ENCODE data around the gene RFTN1. TPM values are rescaled to one million over a fixed set of nuclear protein-coding genes. Genes with fewer than 3 reads are reported as not detected.

The RFTN1 gene
- total RNA-seq, 2 experiments from 2014 or later: 55.7 to 56.4 TPM

GRCh38 chr3:16486201-16486600 lies 27.3 kb downstream of the RFTN1 start:
- ChIA-PET POLR2A (interaction anchor here (2.1 to 6.3 kb wide), 2 partner anchors 10 to 26 kb away, joined by 7 to 38 read pairs; no protein-coding TSS in a partner anchor), CTCF (no interaction called here)
- Histone ChIP-seq H3K4me3 (ENCODE audit: low read length) (no peak overlapping the region), H3K9me3 (ENCODE audit: control insufficient read depth in 1 of 2, insufficient read depth in 1 of 2, low read length in 2 of 2) (no peaks in the 10 kb centered on the region), H3K27me3 (ENCODE audit: control insufficient read depth in 1 of 2, insufficient read depth in 2 of 2, low read length in 2 of 2) (no peaks in the 10 kb centered on the region), H3K4me1 (ENCODE audit: insufficient read depth, low read length) (peaks cover 22% of the 10 kb centered on the region), H3K27ac (ENCODE audit: low read depth in 1 of 2, low read length in 2 of 2) (no peak overlapping the region), H3K36me3 (ENCODE audit: insufficient read depth, low read length) (peaks cover 27% of the 10 kb centered on the region)
- H3K4me1 Mint-ChIP-seq (ENCODE audit: low read depth): peaks cover 72% of the 10 kb centered on the region
- H3K27me3 Mint-ChIP-seq: no peaks in the 10 kb centered on the region
- H3K27ac Mint-ChIP-seq: peak overlapping the region; percentile 91
- H3K4me3 Mint-ChIP-seq: peak overlapping the region; percentile 11
- TF ChIP-seq, protein P1, sequence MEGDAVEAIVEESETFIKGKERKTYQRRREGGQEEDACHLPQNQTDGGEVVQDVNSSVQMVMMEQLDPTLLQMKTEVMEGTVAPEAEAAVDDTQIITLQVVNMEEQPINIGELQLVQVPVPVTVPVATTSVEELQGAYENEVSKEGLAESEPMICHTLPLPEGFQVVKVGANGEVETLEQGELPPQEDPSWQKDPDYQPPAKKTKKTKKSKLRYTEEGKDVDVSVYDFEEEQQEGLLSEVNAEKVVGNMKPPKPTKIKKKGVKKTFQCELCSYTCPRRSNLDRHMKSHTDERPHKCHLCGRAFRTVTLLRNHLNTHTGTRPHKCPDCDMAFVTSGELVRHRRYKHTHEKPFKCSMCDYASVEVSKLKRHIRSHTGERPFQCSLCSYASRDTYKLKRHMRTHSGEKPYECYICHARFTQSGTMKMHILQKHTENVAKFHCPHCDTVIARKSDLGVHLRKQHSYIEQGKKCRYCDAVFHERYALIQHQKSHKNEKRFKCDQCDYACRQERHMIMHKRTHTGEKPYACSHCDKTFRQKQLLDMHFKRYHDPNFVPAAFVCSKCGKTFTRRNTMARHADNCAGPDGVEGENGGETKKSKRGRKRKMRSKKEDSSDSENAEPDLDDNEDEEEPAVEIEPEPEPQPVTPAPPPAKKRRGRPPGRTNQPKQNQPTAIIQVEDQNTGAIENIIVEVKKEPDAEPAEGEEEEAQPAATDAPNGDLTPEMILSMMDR (IDR thresholded peaks at IDR 0.05): no peak
- intact Hi-C loops (cut with DNase I, micrococcal nuclease): loop anchor here in 1 of 2 experiments (2.0 kb wide), 1 partner anchor 25 kb away; no protein-coding TSS in a partner anchor
- no peaks in the 10 kb centered on the region for H3K9me3 Mint-ChIP-seq
- DNase-seq: no peak
- ATAC-seq (ENCODE audit: poor library complexity): no peak
- H3K36me3 Mint-ChIP-seq (ENCODE audit: low read depth): peaks cover 57% of the 10 kb centered on the region

- Histone ChIP-seq H3K4me1 (ENCODE audit: insufficient read depth, low read length) (peaks cover 25% of the 10 kb centered on the region), H3K27me3 (ENCODE audit: control insufficient read depth in 1 of 2, insufficient read depth in 2 of 2, low read length in 2 of 2) (no peaks in the 10 kb centered on the region), H3K4me3 (ENCODE audit: low read length) (no peak overlapping the region), H3K36me3 (ENCODE audit: insufficient read depth, low read length) (peaks cover 21% of the 10 kb centered on the region), H3K27ac (ENCODE audit: low read depth in 1 of 2, low read length in 2 of 2) (no peak overlapping the region), H3K9me3 (ENCODE audit: control insufficient read depth in 1 of 2, insufficient read depth in 1 of 2, low read length in 2 of 2) (no peaks in the 10 kb centered on the region)
- H3K4me1 Mint-ChIP-seq (ENCODE audit: low read depth): peaks cover 73% of the 10 kb centered on the region
- intact Hi-C loops (cut with DNase I, micrococcal nuclease): loop anchor here in 1 of 2 experiments (2.0 kb wide), 1 partner anchor 15 kb away; no protein-coding TSS in a partner anchor
- ChIA-PET POLR2A (interaction anchor here (6.3 kb wide), 1 partner anchor 10 kb away, joined by 38 read pairs; no protein-coding TSS in a partner anchor), CTCF (no interaction called here)
- peak overlapping the region; percentile 91 for H3K27ac Mint-ChIP-seq
- no peaks in the 10 kb centered on the region for H3K27me3 Mint-ChIP-seq
- TF ChIP-seq, protein P1 (IDR thresholded peaks at IDR 0.05): no peak
- ATAC-seq (ENCODE audit: poor library complexity) (no peak), DNase-seq (no peak)
- peaks cover 53% of the 10 kb centered on the region for H3K36me3 Mint-ChIP-seq (ENCODE audit: low read depth)
- no peak overlapping the region for H3K4me3 Mint-ChIP-seq
- H3K9me3 Mint-ChIP-seq: no peaks in the 10 kb centered on the region
Observed at GRCh38 chr3:16485395-16485992, 28.0 kb downstream of the RFTN1 start.

- Histone ChIP-seq H3K36me3 (ENCODE audit: insufficient read depth, low read length) (peaks cover 23% of the 10 kb centered on the region), H3K27ac (ENCODE audit: low read depth in 1 of 2, low read length in 2 of 2) (no peak overlapping the region), H3K27me3 (ENCODE audit: control insufficient read depth in 1 of 2, insufficient read depth in 2 of 2, low read length in 2 of 2) (no peaks in the 10 kb centered on the region), H3K4me3 (ENCODE audit: low read length) (no peak overlapping the region), H3K9me3 (ENCODE audit: control insufficient read depth in 1 of 2, insufficient read depth in 1 of 2, low read length in 2 of 2) (no peaks in the 10 kb centered on the region), H3K4me1 (ENCODE audit: insufficient read depth, low read length) (peaks cover 30% of the 10 kb centered on the region)
- ChIA-PET POLR2A (interaction anchor here (6.3 kb wide), 1 partner anchor 11 kb away, joined by 38 read pairs; no protein-coding TSS in a partner anchor), CTCF (no interaction called here)
- Mint-ChIP-seq H3K27me3 (no peaks in the 10 kb centered on the region), H3K27ac (peak overlapping the region; percentile 91), H3K4me1 (ENCODE audit: low read depth) (peaks cover 74% of the 10 kb centered on the region), H3K9me3 (no peaks in the 10 kb centered on the region), H3K4me3 (no peak overlapping the region), H3K36me3 (ENCODE audit: low read depth) (peaks cover 49% of the 10 kb centered on the region)
- intact Hi-C loops (cut with DNase I, micrococcal nuclease): loop anchor here (2.0 to 5.0 kb wide), 2 partner anchors 14 to 108 kb away; no protein-coding TSS in a partner anchor
- TF ChIP-seq, protein P1 (IDR thresholded peaks at IDR 0.05): no peak
- no peak for DNase-seq
- no peak for ATAC-seq (ENCODE audit: poor library complexity)
Observed at GRCh38 chr3:16484984-16485383, 28.5 kb downstream of the RFTN1 start.

Measured in CD4-positive, alpha-beta T cell (primary cell).